GM12865 (cell line): ENCODE results near the gene CELSR1.

Source experiments
- DNase-seq: peaks from one replicate; pipeline ENCODE4 v3.0.0; 2010; ENCODE audit warnings: low read depth
- H3K4me3 ChIP-seq: 2 replicates; pipeline ENCODE4 v1.5.1; 2011; ENCODE audit warnings: mild to moderate bottlenecking, low read depth, low read length, control low read depth
- TF ChIP-seq, protein P1 (sequence below): IDR thresholded peaks from 2 replicates; pipeline ENCODE4 v1.5.1; 2011; ENCODE audit warnings: low read length, control low read depth, low read depth, inconsistent platforms; ENCODE audit not compliant: insufficient read depth; ENCODE audit errors: missing control alignments

CELSR1 gene

DNA sequence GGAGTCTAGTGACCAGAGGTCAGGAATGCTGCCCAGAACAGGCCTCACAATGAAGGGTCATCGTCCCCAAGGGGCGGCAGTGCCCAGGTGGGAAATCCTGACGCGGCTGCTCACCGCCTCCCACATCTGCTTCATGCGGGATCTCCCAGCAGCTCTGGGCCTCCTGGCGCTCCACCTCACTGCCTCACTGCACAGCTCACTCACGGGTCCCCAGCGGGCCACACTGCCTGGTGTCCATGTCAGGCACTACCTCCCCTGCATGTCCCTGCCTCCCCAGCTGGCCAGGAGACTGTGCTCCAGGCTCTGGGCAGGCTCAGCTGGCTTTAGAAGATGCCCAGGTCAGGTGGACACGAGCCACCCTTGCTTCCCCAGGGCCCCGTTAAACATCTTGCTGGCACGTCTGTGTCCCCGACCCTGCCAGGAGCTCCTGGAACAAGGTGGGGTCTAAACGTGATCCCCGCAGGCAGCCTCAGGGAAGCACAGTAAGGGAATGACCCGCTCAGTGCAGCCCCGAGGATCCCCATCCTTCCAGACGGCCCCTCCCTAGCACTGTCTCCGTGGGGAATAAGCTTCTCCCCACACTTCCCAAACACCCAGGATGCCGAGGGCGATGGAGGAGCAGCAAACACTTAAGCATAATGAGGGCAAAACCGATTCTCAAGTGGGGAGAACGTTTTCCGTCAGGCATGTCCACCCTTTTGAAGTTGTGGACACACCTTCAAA lies 108.7 kb downstream of the CELSR1 start:
- TF ChIP-seq, protein P1, sequence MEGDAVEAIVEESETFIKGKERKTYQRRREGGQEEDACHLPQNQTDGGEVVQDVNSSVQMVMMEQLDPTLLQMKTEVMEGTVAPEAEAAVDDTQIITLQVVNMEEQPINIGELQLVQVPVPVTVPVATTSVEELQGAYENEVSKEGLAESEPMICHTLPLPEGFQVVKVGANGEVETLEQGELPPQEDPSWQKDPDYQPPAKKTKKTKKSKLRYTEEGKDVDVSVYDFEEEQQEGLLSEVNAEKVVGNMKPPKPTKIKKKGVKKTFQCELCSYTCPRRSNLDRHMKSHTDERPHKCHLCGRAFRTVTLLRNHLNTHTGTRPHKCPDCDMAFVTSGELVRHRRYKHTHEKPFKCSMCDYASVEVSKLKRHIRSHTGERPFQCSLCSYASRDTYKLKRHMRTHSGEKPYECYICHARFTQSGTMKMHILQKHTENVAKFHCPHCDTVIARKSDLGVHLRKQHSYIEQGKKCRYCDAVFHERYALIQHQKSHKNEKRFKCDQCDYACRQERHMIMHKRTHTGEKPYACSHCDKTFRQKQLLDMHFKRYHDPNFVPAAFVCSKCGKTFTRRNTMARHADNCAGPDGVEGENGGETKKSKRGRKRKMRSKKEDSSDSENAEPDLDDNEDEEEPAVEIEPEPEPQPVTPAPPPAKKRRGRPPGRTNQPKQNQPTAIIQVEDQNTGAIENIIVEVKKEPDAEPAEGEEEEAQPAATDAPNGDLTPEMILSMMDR = no peak
- no peak for DNase-seq
- H3K4me3 ChIP-seq = no peak overlapping the region

DNA sequence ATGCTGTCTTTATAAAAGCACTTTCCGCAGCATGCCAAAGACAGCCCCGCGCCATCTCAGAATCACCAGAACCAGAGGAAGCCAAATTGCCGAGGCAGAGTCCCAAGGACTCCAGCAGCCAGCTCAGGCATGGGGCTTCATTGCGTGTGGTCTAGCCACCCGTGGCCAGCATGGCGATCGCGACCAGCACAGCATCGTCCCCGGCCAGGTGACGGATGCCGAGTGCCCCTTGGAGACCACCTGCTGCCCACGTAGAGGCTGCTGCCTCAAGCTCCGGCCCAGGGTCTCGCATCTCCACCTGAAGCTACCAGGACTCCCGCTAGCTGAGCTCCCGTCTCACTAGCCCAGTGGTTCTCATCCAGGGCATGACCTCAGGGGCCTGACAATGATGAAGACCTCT lies 109.2 kb downstream of the CELSR1 start:
- H3K4me3 ChIP-seq = no peak overlapping the region
- TF ChIP-seq, protein P1 = no peak
- DNase-seq = no peak

DNA sequence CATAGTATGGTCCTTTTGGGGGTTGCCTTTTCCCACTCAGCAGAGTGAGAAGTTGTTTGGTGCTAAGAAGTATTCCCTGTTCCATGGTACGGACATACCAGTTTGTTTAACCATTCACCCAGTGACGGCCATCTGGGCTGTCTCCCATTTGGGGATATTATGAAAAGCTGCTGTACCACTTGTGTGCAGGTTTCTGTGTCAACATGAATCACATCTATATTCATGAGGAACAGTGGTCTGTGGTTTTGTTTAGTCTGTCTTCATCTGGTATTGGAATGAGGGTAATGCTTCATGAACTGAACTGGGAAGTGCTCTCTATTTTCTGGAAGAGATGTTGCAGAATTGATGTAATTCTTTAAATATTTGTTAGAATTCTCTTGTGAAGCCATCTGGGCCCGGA lies 112.4 kb downstream of the CELSR1 start:
- no peak overlapping the region for H3K4me3 ChIP-seq
- TF ChIP-seq, protein P1 = no peak
- no peak for DNase-seq

- H3K4me3 ChIP-seq = no peak overlapping the region
- TF ChIP-seq, protein P1 = no peak
- DNase-seq = no peak
Measured at GRCh38 chr22:46424496-46424895, 112.9 kb downstream of the CELSR1 start.

- DNase-seq = no peak
- TF ChIP-seq, protein P1 = no peak
- no peak overlapping the region for H3K4me3 ChIP-seq
Measured at GRCh38 chr22:46422896-46423295, 114.5 kb downstream of the CELSR1 start.

DNA sequence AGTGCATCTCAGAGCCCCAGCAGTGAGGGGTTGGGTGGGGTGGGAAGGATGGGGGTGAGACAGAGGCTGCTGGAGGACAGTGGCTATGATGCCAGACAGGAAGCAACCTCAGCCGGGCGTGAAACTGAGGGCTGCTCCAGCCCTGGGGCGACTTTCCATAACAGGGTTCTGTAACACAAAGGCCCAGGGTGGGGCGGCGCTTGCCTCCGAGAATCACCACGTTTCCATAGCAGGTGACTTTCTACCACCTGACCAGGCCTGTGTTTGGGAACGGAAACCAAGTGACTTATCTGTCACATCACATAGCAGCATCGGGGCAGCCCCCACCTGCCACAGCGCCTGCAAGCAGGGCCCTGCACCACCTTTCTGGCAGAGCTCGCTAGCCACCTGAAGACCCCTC lies 116.2 kb downstream of the CELSR1 start:
- H3K4me3 ChIP-seq = no peak overlapping the region
- peak; percentile 37 for DNase-seq
- TF ChIP-seq, protein P1 = no peak
